ENCODE measurements around the gene HOXD13.

- TF ChIP-seq ZNF274 (IDR thresholded peaks at IDR 0.05; ENCODE audit: low read depth, low read length): no peak
- TF ChIP-seq YY1 (IDR thresholded peaks at IDR 0.05; ENCODE audit: insufficient read depth, insufficient read length): no peak
Observed at GRCh38 chr2:176111846-176112374, 19.4 kb downstream of the HOXD13 start.
